ENCODE data around the gene HMCN2. TPM values are rescaled to one million over a fixed set of nuclear protein-coding genes. Genes with fewer than 3 reads are reported as not detected.

The HMCN2 gene
- total RNA-seq, 1 experiment from 2014 or later, result 8.6 TPM

- H3K4me1 ChIP-seq (ENCODE audit: insufficient read depth, low read length), result no peaks in the 10 kb centered on the region
- no peak overlapping the region for H3K27ac ChIP-seq (ENCODE audit: insufficient read length, low read depth, low read length)
- H3K79me2 ChIP-seq (ENCODE audit: insufficient read depth, low read length), result no peaks in the 10 kb centered on the region
- H3K14ac ChIP-seq (ENCODE audit: insufficient read depth, low read length), result no peak overlapping the region
- H3K23ac ChIP-seq (ENCODE audit: insufficient read length, low read depth, low read length), result no peak overlapping the region
- no peak overlapping the region for H3K18ac ChIP-seq (ENCODE audit: insufficient read length, low read depth, low read length)
- H3K27me3 Mint-ChIP-seq (ENCODE audit: low read depth), result no peaks in the 10 kb centered on the region
- no peak overlapping the region for H3K4me2 ChIP-seq (ENCODE audit: insufficient read depth, insufficient read length, low read length)
- H2AFZ ChIP-seq (ENCODE audit: low read length), result no peak overlapping the region
- no peak overlapping the region for H3K4ac ChIP-seq (ENCODE audit: low read depth, low read length)
- no peaks in the 10 kb centered on the region for H4K20me1 ChIP-seq (ENCODE audit: control insufficient read depth, insufficient read depth, insufficient read length)
- no peak overlapping the region for H3T11ph ChIP-seq (ENCODE audit: low read length)
- no peaks in the 10 kb centered on the region for H3K27me3 ChIP-seq (ENCODE audit: insufficient read depth, low read length)
- no peak overlapping the region for H2BK5ac ChIP-seq (ENCODE audit: insufficient read length, low read length)
- no peaks in the 10 kb centered on the region for H3K9me3 ChIP-seq (ENCODE audit: control insufficient read depth, low read depth, low read length)
- H3K9me3 Mint-ChIP-seq, result no peaks in the 10 kb centered on the region
- H2BK20ac ChIP-seq (ENCODE audit: low read depth, low read length, poor library complexity, severe bottlenecking), result no peak overlapping the region
- H3K23me2 ChIP-seq (ENCODE audit: insufficient read length, low read depth, low read length, poor library complexity, severe bottlenecking), result no peaks in the 10 kb centered on the region
- peak overlapping the region in 1 of 3 experiments; percentile 82; a peak in 2 of 7 replicates for H3K27ac Mint-ChIP-seq
- H3K56ac ChIP-seq (ENCODE audit: insufficient read length, low read depth, low read length), result no peak overlapping the region
- H3K36me3 Mint-ChIP-seq (ENCODE audit: insufficient read depth in 1 of 3, low read depth in 3 of 3), result peaks cover 0 to 16% (median 2%) of the 10 kb centered on the region in 3 experiments; a peak in 4 of 7 replicates
- no peak overlapping the region for H4K8ac ChIP-seq (replicated peaks; ENCODE audit: insufficient read length, low read depth, low read length)
- H2AK5ac ChIP-seq (ENCODE audit: insufficient read length, low read length), result no peak overlapping the region
- no peak overlapping the region for H2BK12ac ChIP-seq (ENCODE audit: insufficient read length, low read depth, low read length)
- no peak overlapping the region; a peak in 1 of 5 replicates for H3K4me3 Mint-ChIP-seq
- TF ChIP-seq CTCF (conservative IDR thresholded peaks at IDR 0.05), result no peak
- no peak overlapping the region for H4K91ac ChIP-seq (ENCODE audit: insufficient read length, low read depth, low read length)
- no peak for DNase-seq
- H4K5ac ChIP-seq (ENCODE audit: insufficient read length, low read depth, low read length), result no peak overlapping the region
- peaks cover 7 to 19% of the 10 kb centered on the region in 2 experiments for H3K4me1 Mint-ChIP-seq
- no CpG with 5 or more reads among the region's 26 CpGs for WGBS (ENCODE audit: extremely low coverage, insufficient read length, low lambda C conversion rate)
- no peak overlapping the region for H2BK120ac ChIP-seq (ENCODE audit: low read depth, low read length, poor library complexity, severe bottlenecking)
- no peak overlapping the region for H3K9ac ChIP-seq (ENCODE audit: extremely low read depth, insufficient read length, low read length)
- H3K79me1 ChIP-seq (ENCODE audit: insufficient read depth, low read depth, low read length, poor library complexity, severe bottlenecking), result no peaks in the 10 kb centered on the region
- no peak overlapping the region for H2BK15ac ChIP-seq (ENCODE audit: low read depth, low read length)
Observed at GRCh38 chr9:130332384-130332926, 66.9 kb downstream of the HMCN2 start.

Measured in H9 (cell line).